Neural cell (in vitro differentiated cells): ENCODE results near the gene GPC5.

Experiments
- EP300 ChIP-seq: fragments of 450-650 bp; conservative IDR thresholded peaks from 2 replicates; pipeline ENCODE4 v1.6.1; 2014; ENCODE audit warnings: antibody characterized with exemption, mild to moderate bottlenecking, moderate library complexity; ENCODE audit not compliant: poor library complexity, severe bottlenecking
- EZH2 ChIP-seq: fragments of 200-600, 300-800 bp; shearing (Covaris generic), sonication (generic); IDR thresholded peaks from 2 replicates; pipeline ENCODE4 v1.6.1; 2014; ENCODE audit warnings: antibody characterized with exemption, low read length, borderline replicate concordance, mild to moderate bottlenecking; ENCODE audit not compliant: insufficient read depth, poor library complexity, severe bottlenecking
- MXI1 ChIP-seq: fragments of 450-650 bp; conservative IDR thresholded peaks from 2 replicates; pipeline ENCODE4 v1.6.1; 2014; ENCODE audit warnings: antibody characterized with exemption, mild to moderate bottlenecking; ENCODE audit not compliant: poor library complexity, severe bottlenecking
- POLR2AphosphoS5 ChIP-seq: IDR thresholded peaks from 2 replicates; pipeline ENCODE4 v1.6.1; 2012
- REST ChIP-seq: IDR thresholded peaks from 2 replicates; pipeline ENCODE4 v1.6.1; 2012; ENCODE audit warnings: borderline replicate concordance
- TAF1 ChIP-seq: IDR thresholded peaks from 2 replicates; pipeline ENCODE4 v1.6.1; 2012; ENCODE audit warnings: low read depth
- TF ChIP-seq, protein P1 (sequence below): fragments of 450-650 bp; IDR thresholded peaks from 2 replicates; pipeline ENCODE4 v1.5.1; 2014; ENCODE audit warnings: antibody characterized with exemption, mild to moderate bottlenecking, moderate library complexity; ENCODE audit not compliant: poor library complexity, severe bottlenecking

DNA sequence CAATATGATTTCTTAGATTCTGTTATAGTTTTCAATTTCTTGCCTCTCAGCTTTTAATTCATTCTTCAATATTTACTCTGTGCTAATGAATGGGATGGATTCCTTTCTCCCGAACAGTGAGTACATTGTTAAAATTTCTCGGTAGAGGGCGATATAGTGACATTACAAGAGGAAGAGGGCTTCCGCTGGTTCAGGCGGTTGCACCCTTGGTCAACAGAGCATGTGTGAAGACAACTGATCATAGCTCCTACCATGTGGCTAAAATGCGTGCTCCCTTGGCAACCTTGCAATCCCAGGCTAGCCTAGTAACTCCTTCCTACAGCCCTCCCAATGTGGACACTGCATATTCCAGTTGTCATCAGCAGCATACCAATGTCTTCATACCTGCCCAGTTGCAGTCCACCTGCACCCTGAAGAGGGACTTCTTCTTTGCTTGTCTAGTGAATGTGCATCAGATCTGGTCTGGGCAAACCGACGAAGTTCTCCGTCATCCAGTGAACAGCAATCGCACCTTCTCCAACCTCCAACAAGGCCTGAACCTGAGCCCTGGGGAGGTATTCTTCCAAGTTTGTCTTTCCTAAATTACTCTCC, 1175.1 kb downstream of the GPC5 start:
- TF ChIP-seq POLR2AphosphoS5: no peak
- TF ChIP-seq, protein P1, sequence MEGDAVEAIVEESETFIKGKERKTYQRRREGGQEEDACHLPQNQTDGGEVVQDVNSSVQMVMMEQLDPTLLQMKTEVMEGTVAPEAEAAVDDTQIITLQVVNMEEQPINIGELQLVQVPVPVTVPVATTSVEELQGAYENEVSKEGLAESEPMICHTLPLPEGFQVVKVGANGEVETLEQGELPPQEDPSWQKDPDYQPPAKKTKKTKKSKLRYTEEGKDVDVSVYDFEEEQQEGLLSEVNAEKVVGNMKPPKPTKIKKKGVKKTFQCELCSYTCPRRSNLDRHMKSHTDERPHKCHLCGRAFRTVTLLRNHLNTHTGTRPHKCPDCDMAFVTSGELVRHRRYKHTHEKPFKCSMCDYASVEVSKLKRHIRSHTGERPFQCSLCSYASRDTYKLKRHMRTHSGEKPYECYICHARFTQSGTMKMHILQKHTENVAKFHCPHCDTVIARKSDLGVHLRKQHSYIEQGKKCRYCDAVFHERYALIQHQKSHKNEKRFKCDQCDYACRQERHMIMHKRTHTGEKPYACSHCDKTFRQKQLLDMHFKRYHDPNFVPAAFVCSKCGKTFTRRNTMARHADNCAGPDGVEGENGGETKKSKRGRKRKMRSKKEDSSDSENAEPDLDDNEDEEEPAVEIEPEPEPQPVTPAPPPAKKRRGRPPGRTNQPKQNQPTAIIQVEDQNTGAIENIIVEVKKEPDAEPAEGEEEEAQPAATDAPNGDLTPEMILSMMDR: peak; percentile 16
- TF ChIP-seq TAF1: no peak
- no peak for TF ChIP-seq EP300
- no peak for TF ChIP-seq MXI1
- no peak for TF ChIP-seq REST
- no peak for TF ChIP-seq EZH2
